Esophagus muscularis mucosa (tissue), 4 donors: ENCODE data around the gene PIWIL4. TPM values are rescaled to one million over a fixed set of nuclear protein-coding genes. Genes with fewer than 3 reads are reported as not detected.
A peak's percentile ranks its signal among the peaks of the same experiment; 100 is the strongest.
"Not testable (repeated sequence)": the region's sequence is repeated elsewhere in the genome, so short reads cannot be mapped to it uniquely, and the experiment has no call there.

Experiments
- DNase-seq: peaks from one replicate; pipeline ENCODE4 v3.0.0-alpha.2; 2017; ENCODE audit errors: extremely low spot score
- H3K27ac ChIP-seq, 4 donors: fragments of 200-600 bp; sonication (generic); replicated peaks in 1 of 4; 1 replicate in 3 of 4; 2 replicates in 1 of 4; pipeline ENCODE4 v1.5.1; 2016 to 2019; ENCODE audit warnings: mild to moderate bottlenecking in 1 of 4
- H3K27me3 ChIP-seq, 4 donors: fragments of 200-600 bp; sonication (generic); one replicate each; pipeline versions ENCODE4 v1.5.1 to v1.6.0; 2016 to 2019
- H3K36me3 ChIP-seq, 4 donors: fragments of 200-600 bp; sonication (generic); one replicate each; pipeline ENCODE4 v1.5.1; 2016 to 2019
- H3K4me1 ChIP-seq, 4 donors: fragments of 200-600 bp; sonication (generic); one replicate each; pipeline ENCODE4 v1.5.1; 2016 to 2019
- H3K4me3 ChIP-seq, 4 donors: fragments of 200-600 bp; sonication (generic); 1 replicate in 2 of 4; 2 replicates in 2 of 4; pipeline ENCODE4 v1.5.1; 2016 to 2019; ENCODE audit warnings: mild to moderate bottlenecking in 4 of 4, moderate library complexity in 1 of 4
- H3K9me3 ChIP-seq, 4 donors: fragments of 200-600 bp; sonication (generic); 1 replicate in 3 of 4; 2 replicates in 1 of 4; pipeline ENCODE4 v1.5.1; 2016 to 2019
- EP300 ChIP-seq: sonication (generic); formaldehyde crosslinking; IDR thresholded peaks from one replicate; pipeline ENCODE4 v1.6.1; 2017; ENCODE audit warnings: antibody characterized with exemption
- POLR2A ChIP-seq: fragments of 450-650 bp; IDR thresholded peaks from one replicate; pipeline ENCODE4 v1.6.1; 2017; ENCODE audit warnings: antibody characterized with exemption, moderate library complexity, mild to moderate bottlenecking, low read depth
- POLR2AphosphoS5 ChIP-seq, 2 donors: sonication (generic); formaldehyde crosslinking; IDR thresholded peaks; one replicate each; pipeline ENCODE4 v1.6.1; 2017; ENCODE audit warnings: antibody characterized with exemption in 2 of 2
- WGBS: methylation state at CpG from one replicate; pipeline ENCODE4 v1.1.5; 2018; 5-methylcytosine and 5-hydroxymethylcytosine counted together
- intact Hi-C: fragments of 100-400 bp; cut with DNase I; formaldehyde crosslinking; loops from one replicate; pipeline ENCODE4 v1.15.1; 2023
- total RNA-seq, 4 donors: library from RNA; depleted of rRNA; stranded (reverse); fragments of >200 nt; gene quantifications; one replicate each; pipeline versions ENCODE4 v1.1.0 to v1.2.1, GENCODE V29; 2016
- TF ChIP-seq, protein P1 (sequence below), 3 experiments: fragments of 200-600 bp in 2 of 3; fragments of 450-650 bp in 1 of 3; sonication (generic) in 2 of 3; IDR thresholded peaks; one replicate each; pipeline ENCODE4 v1.5.1; 2017 to 2019; ENCODE audit warnings: antibody characterized with exemption in 3 of 3, mild to moderate bottlenecking in 2 of 3, moderate library complexity in 1 of 3

PIWIL4 gene
- total RNA-seq, 4 donors from 2014 or later: 3.2 to 4.5 (median 4.1) TPM

DNA sequence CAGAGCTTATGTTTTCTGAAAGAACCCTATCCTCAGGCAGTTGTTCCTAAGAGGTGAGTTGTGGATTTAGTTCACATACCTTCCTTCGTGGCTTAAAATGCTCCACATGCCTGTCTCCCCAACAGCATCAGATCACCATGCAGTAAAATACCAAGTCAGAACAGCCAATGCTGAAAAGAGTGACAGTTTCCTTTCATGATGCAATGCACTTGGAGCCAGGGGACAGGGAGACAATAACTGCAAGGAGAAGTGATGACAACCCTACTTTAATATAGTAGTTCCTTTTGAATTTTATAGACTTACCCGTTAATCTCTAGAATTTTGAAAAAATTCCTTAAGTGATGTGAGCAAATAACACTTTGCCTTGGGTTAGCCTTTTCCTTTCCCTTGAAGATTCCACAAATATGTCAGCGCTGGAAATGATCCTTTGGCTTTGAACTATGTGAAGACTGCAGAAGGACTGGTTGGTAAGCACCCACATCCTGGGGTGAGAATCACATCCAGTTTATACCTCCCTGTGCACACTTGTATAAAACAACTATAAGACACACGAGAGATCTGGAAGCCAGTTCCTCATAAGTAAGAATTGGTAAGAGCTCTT is 71.2 kb downstream of the PIWIL4 start:
- H3K4me3 ChIP-seq: peak overlapping the region; percentile 16 to 18 (median 18)
- H3K4me1 ChIP-seq: peaks cover 16 to 25% (median 22%) of the 10 kb centered on the region in 4 donors
- DNase-seq: peak; percentile 29
- H3K9me3 ChIP-seq: no peaks in the 10 kb centered on the region
- peak overlapping the region; percentile 45 to 69 (median 59) for H3K27ac ChIP-seq
- H3K36me3 ChIP-seq: no peaks in the 10 kb centered on the region
- TF ChIP-seq EP300 (no peak), POLR2A (no peak), POLR2AphosphoS5 (IDR thresholded peaks at IDR 0.05) (no peak)
- TF ChIP-seq, protein P1, sequence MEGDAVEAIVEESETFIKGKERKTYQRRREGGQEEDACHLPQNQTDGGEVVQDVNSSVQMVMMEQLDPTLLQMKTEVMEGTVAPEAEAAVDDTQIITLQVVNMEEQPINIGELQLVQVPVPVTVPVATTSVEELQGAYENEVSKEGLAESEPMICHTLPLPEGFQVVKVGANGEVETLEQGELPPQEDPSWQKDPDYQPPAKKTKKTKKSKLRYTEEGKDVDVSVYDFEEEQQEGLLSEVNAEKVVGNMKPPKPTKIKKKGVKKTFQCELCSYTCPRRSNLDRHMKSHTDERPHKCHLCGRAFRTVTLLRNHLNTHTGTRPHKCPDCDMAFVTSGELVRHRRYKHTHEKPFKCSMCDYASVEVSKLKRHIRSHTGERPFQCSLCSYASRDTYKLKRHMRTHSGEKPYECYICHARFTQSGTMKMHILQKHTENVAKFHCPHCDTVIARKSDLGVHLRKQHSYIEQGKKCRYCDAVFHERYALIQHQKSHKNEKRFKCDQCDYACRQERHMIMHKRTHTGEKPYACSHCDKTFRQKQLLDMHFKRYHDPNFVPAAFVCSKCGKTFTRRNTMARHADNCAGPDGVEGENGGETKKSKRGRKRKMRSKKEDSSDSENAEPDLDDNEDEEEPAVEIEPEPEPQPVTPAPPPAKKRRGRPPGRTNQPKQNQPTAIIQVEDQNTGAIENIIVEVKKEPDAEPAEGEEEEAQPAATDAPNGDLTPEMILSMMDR (IDR thresholded peaks at IDR 0.05): no peak
- no peaks in the 10 kb centered on the region for H3K27me3 ChIP-seq
- intact Hi-C loops: no loop called here
- 60% methylated on average over 4 of the region's 4 CpGs for WGBS

GRCh38 chr11:94638902-94639373 is 71.8 kb downstream of the PIWIL4 start:
- no peak for TF ChIP-seq POLR2A
- TF ChIP-seq POLR2AphosphoS5 (IDR thresholded peaks at IDR 0.05): no peak
- TF ChIP-seq, protein P1 (IDR thresholded peaks at IDR 0.05): no peak
- TF ChIP-seq EP300: no peak
- no peaks in the 10 kb centered on the region for H3K27me3 ChIP-seq
- H3K4me1 ChIP-seq: peaks cover 16 to 25% (median 22%) of the 10 kb centered on the region in 4 donors
- WGBS: 43% methylated on average over 4 of the region's 4 CpGs
- H3K4me3 ChIP-seq: peak overlapping the region; percentile 16 to 18 (median 18)
- H3K36me3 ChIP-seq: no peaks in the 10 kb centered on the region
- peak overlapping the region; percentile 45 to 69 (median 59) for H3K27ac ChIP-seq
- no peaks in the 10 kb centered on the region for H3K9me3 ChIP-seq
- intact Hi-C loops: no loop called here
- DNase-seq: peak; percentile 89

DNA sequence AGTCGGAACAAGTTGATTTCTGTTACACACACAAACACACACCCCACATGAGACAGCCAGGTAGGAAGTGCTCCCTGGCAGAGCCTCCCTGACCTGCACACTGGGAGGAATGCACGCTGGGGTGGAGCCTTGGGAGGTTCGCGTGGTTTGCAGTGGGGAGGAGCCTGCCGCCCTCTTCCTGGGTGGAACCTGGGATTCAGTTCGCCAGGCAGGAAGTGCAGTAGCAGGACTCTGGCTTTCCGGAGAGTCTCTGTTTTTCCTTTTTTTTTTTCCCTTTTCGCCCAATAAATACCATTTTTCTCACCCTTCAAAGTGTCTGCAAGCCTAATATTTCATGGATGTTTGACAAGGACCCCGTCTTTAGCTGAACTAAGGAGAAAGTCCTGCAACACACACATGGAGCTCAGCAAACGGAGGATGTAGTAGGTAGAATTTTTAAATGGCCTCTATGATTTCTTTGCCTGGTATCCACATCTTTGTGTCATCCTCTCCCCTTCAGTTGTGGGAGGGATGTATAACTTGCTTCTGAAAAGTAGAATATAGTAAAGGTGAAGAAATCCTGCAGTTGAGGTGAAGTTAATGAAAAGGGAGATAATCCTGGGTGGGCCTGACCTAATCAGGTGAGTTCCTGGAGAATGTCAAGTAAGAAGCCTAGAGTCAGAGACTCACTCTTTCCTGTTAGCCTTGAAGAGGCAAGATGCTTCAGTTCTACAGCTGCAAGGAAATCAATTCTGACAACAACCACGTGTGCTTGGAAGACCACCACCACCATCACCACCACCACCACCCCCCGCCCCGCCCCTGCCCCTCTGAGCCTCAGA is 72.9 kb downstream of the PIWIL4 start:
- Histone ChIP-seq H3K4me1 (peaks cover 16 to 25% (median 22%) of the 10 kb centered on the region in 4 donors), H3K9me3 (no peaks in the 10 kb centered on the region), H3K27ac (peak overlapping the region in 1 of 4 donors; percentile 45), H3K4me3 (no peak overlapping the region), H3K36me3 (no peaks in the 10 kb centered on the region), H3K27me3 (no peaks in the 10 kb centered on the region)
- intact Hi-C loops: no loop called here
- no peak for TF ChIP-seq POLR2A
- TF ChIP-seq POLR2AphosphoS5 (IDR thresholded peaks at IDR 0.05): no peak
- no peak for TF ChIP-seq EP300
- TF ChIP-seq, protein P1 (IDR thresholded peaks at IDR 0.05): no peak
- 79% methylated on average over 13 of the region's 13 CpGs for WGBS
- peak; percentile 75 for DNase-seq

DNA sequence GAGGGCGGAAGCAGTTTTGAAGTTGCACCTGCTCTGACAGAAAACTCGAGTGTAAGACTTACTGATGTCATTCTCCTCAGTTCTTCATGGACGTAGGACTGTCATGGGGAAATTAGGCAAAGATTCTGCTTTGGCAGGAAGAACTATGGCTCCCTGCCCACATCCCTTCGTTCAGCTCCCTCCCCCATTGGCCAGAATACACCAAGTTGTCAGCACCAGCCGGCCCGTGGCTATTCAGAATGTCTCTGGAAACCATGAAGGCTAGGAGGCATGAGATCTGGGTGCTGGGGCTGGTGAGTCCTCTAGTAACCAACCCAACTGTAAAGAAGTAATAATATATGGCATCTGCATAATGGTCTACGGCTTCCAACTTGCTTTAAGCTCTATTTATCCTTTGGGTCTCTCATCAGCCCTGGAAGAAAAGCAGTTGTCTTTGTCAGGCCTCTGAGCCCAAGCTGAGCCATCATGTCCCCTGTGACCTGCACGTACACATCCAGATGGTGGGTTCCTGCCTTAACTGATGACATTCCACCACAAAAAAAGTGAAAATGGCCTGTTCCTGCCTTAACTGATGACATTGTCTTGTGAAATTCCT is 74.1 kb downstream of the PIWIL4 start:
- WGBS: 52% methylated on average over 7 of the region's 8 CpGs
- H3K27ac ChIP-seq: no peak overlapping the region
- no peaks in the 10 kb centered on the region for H3K27me3 ChIP-seq
- TF ChIP-seq, protein P1 (IDR thresholded peaks at IDR 0.05): no peak
- no peak for TF ChIP-seq POLR2AphosphoS5 (IDR thresholded peaks at IDR 0.05)
- no peak for TF ChIP-seq POLR2A
- TF ChIP-seq EP300: no peak
- no peaks in the 10 kb centered on the region for H3K9me3 ChIP-seq
- no peak overlapping the region for H3K4me3 ChIP-seq
- peak; percentile 81 for DNase-seq
- intact Hi-C loops: no loop called here
- H3K36me3 ChIP-seq: no peaks in the 10 kb centered on the region
- H3K4me1 ChIP-seq: peaks cover 16 to 25% (median 22%) of the 10 kb centered on the region in 4 donors

DNA sequence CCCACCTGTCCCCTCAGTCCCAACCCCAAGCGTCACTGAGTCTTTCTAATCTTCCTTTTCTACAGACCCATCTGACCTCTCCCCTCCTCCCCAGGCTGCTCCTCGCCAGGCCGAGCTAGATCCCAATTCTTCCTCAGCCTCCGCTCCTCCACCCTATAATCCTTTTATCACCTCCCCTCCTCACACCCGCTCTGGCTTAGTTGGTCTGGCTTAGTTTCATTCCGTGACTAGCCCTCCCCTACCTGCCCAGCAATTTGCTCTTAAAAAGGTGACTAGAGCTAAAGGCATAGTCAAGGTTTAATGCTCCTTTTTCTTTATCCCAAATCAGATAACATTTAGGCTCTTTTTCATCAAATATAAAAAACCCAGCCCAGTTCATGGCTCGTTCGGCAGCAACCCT is 76.0 kb downstream of the PIWIL4 start:
- H3K36me3 ChIP-seq, H3K9me3 ChIP-seq, intact Hi-C loops, H3K27ac ChIP-seq, H3K27me3 ChIP-seq, H3K4me3 ChIP-seq: not testable (repeated sequence)
- DNase-seq: peak; percentile 7
- WGBS: 87% methylated on average over 7 of the region's 8 CpGs
- H3K4me1 ChIP-seq: peaks cover 12 to 28% (median 16%) of the 10 kb centered on the region in 4 donors
